ENCODE measurements around the gene MSL1. TPM values are rescaled to one million over a fixed set of nuclear protein-coding genes. Genes with fewer than 3 reads are reported as not detected.

MSL1 gene
- total RNA-seq, 1 donor from 2014 or later, result 59.3 TPM

- H3K4me3 ChIP-seq (ENCODE audit: low read depth, low read length), result no peak overlapping the region
- DNase-seq (ENCODE audit: low read depth), result no peak
- TF ChIP-seq CTCF (conservative IDR thresholded peaks at IDR 0.05; ENCODE audit: low read depth, low read length), result no peak
Measured at GRCh38 chr17:40092581-40092980, 29.2 kb upstream of the MSL1 start.

- no peak for TF ChIP-seq CTCF (conservative IDR thresholded peaks at IDR 0.05; ENCODE audit: low read depth, low read length)
- no peak for DNase-seq (ENCODE audit: low read depth)
- H3K4me3 ChIP-seq (ENCODE audit: low read depth, low read length), result no peak overlapping the region
Measured at GRCh38 chr17:40093005-40093579, 28.7 kb upstream of the MSL1 start.

GRCh38 chr17:40093580-40094201 is 28.1 kb upstream of the MSL1 start:
- TF ChIP-seq CTCF (conservative IDR thresholded peaks at IDR 0.05; ENCODE audit: low read depth, low read length), result no peak
- DNase-seq (ENCODE audit: low read depth), result no peak
- H3K4me3 ChIP-seq (ENCODE audit: low read depth, low read length), result no peak overlapping the region

GRCh38 chr17:40094874-40095273 is 26.9 kb upstream of the MSL1 start:
- DNase-seq (ENCODE audit: low read depth), result no peak
- no peak for TF ChIP-seq CTCF (conservative IDR thresholded peaks at IDR 0.05; ENCODE audit: low read depth, low read length)
- H3K4me3 ChIP-seq (ENCODE audit: low read depth, low read length), result no peak overlapping the region

GRCh38 chr17:40095351-40095943 is 26.3 kb upstream of the MSL1 start:
- DNase-seq (ENCODE audit: low read depth), result no peak
- TF ChIP-seq CTCF (conservative IDR thresholded peaks at IDR 0.05; ENCODE audit: low read depth, low read length), result no peak
- no peak overlapping the region for H3K4me3 ChIP-seq (ENCODE audit: low read depth, low read length)

- no peak overlapping the region for H3K4me3 ChIP-seq (ENCODE audit: low read depth, low read length)
- DNase-seq (ENCODE audit: low read depth), result no peak
- TF ChIP-seq CTCF (conservative IDR thresholded peaks at IDR 0.05; ENCODE audit: low read depth, low read length), result no peak
Measured at GRCh38 chr17:40095944-40096791, 25.6 kb upstream of the MSL1 start.
